ENCODE data around the gene RCAN3.

RCAN3 gene

DNA sequence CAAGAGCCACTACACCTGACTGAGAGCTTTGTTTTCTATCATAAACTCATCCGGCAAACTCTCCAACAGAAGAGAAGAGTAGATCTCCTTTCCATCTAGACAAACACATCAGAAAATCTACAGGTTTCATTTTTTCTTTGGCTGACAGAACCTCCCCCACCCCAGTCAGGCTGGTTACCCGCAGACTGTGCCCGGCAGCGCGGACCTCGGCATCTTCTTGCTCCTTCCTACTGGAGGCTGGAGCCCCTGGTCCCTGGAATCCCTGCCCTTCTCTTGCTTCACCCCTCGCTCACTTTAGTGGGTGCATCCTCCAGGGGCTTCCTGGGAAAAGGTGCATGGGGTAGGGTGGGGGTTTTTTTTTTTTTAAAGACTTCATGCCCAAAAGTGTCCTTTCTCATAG, 76.2 kb downstream of the RCAN3 start:
- ATAC-seq, result no peak
- TF ChIP-seq ISL1 (CRISPR knock-in tag; IDR thresholded peaks at IDR 0.05) (no peak), PPARA (CRISPR knock-in tag; IDR thresholded peaks at IDR 0.05; ENCODE audit: borderline replicate concordance) (no peak), ZNF8 (CRISPR knock-in tag; IDR thresholded peaks at IDR 0.05) (no peak), BACH2 (CRISPR knock-in tag; IDR thresholded peaks at IDR 0.05; ENCODE audit: borderline replicate concordance) (no peak), TOX (CRISPR knock-in tag; IDR thresholded peaks at IDR 0.05; ENCODE audit: borderline replicate concordance) (no peak), RARB (CRISPR knock-in tag; IDR thresholded peaks at IDR 0.05) (no peak), ZNF565 (CRISPR knock-in tag; conservative IDR thresholded peaks at IDR 0.05; ENCODE audit: low read depth) (no peak), SNAI2 (CRISPR knock-in tag; IDR thresholded peaks at IDR 0.05) (no peak), GLIS3 (CRISPR knock-in tag; IDR thresholded peaks at IDR 0.05) (no peak), ESRRG (CRISPR knock-in tag; IDR thresholded peaks at IDR 0.05) (no peak)
- TF ChIP-seq, protein P1, sequence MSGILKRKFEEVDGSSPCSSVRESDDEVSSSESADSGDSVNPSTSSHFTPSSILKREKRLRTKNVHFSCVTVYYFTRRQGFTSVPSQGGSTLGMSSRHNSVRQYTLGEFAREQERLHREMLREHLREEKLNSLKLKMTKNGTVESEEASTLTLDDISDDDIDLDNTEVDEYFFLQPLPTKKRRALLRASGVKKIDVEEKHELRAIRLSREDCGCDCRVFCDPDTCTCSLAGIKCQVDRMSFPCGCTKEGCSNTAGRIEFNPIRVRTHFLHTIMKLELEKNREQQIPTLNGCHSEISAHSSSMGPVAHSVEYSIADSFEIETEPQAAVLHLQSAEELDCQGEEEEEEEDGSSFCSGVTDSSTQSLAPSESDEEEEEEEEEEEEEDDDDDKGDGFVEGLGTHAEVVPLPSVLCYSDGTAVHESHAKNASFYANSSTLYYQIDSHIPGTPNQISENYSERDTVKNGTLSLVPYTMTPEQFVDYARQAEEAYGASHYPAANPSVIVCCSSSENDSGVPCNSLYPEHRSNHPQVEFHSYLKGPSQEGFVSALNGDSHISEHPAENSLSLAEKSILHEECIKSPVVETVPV (CRISPR knock-in tag; IDR thresholded peaks at IDR 0.05), result no peak
- TF ChIP-seq, protein P2, sequence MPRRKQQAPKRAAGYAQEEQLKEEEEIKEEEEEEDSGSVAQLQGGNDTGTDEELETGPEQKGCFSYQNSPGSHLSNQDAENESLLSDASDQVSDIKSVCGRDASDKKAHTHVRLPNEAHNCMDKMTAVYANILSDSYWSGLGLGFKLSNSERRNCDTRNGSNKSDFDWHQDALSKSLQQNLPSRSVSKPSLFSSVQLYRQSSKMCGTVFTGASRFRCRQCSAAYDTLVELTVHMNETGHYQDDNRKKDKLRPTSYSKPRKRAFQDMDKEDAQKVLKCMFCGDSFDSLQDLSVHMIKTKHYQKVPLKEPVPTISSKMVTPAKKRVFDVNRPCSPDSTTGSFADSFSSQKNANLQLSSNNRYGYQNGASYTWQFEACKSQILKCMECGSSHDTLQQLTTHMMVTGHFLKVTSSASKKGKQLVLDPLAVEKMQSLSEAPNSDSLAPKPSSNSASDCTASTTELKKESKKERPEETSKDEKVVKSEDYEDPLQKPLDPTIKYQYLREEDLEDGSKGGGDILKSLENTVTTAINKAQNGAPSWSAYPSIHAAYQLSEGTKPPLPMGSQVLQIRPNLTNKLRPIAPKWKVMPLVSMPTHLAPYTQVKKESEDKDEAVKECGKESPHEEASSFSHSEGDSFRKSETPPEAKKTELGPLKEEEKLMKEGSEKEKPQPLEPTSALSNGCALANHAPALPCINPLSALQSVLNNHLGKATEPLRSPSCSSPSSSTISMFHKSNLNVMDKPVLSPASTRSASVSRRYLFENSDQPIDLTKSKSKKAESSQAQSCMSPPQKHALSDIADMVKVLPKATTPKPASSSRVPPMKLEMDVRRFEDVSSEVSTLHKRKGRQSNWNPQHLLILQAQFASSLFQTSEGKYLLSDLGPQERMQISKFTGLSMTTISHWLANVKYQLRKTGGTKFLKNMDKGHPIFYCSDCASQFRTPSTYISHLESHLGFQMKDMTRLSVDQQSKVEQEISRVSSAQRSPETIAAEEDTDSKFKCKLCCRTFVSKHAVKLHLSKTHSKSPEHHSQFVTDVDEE (CRISPR knock-in tag; IDR thresholded peaks at IDR 0.05), result no peak

DNA sequence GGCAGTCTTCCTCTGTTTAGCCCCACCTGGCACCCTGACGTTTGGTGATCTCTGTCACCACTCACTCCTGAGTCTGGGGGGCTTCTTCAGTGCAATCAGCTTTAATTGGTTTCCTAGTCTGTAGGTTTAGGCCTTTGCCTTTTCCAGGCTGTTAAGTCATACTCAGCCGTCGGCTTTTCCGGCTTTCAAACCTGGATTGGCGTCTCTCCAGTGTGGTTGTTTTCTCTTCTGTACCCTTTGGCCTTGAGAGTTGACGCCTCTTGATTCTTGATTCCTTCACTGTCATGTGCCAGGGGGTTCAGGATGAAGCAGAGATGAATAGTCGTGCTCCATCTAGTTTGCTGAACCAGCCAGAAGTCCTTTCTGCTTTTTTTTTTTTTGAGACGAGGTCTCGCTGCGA, 78.1 kb downstream of the RCAN3 start:
- TF ChIP-seq, protein P3, sequence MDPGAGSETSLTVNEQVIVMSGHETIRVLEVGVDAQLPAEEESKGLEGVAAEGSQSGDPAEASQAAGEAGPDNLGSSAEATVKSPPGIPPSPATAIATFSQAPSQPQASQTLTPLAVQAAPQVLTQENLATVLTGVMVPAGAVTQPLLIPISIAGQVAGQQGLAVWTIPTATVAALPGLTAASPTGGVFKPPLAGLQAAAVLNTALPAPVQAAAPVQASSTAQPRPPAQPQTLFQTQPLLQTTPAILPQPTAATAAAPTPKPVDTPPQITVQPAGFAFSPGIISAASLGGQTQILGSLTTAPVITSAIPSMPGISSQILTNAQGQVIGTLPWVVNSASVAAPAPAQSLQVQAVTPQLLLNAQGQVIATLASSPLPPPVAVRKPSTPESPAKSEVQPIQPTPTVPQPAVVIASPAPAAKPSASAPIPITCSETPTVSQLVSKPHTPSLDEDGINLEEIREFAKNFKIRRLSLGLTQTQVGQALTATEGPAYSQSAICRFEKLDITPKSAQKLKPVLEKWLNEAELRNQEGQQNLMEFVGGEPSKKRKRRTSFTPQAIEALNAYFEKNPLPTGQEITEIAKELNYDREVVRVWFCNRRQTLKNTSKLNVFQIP (CRISPR knock-in tag; IDR thresholded peaks at IDR 0.05; ENCODE audit: borderline replicate concordance, low read depth), result no peak
- TF ChIP-seq TCF4 (CRISPR knock-in tag; IDR thresholded peaks at IDR 0.05; ENCODE audit: borderline replicate concordance) (no peak), SNAI2 (CRISPR knock-in tag; IDR thresholded peaks at IDR 0.05) (no peak), TOX (CRISPR knock-in tag; IDR thresholded peaks at IDR 0.05; ENCODE audit: borderline replicate concordance) (no peak), CSDC2 (CRISPR knock-in tag; IDR thresholded peaks at IDR 0.05) (no peak), ARNTL (CRISPR knock-in tag; IDR thresholded peaks at IDR 0.05; ENCODE audit: borderline replicate concordance, low read depth) (no peak), ISL1 (CRISPR knock-in tag; IDR thresholded peaks at IDR 0.05) (no peak), PPARA (CRISPR knock-in tag; IDR thresholded peaks at IDR 0.05; ENCODE audit: borderline replicate concordance) (no peak), ZFP30 (CRISPR knock-in tag; IDR thresholded peaks at IDR 0.05) (no peak), ZFP3 (CRISPR knock-in tag; IDR thresholded peaks at IDR 0.05) (no peak), OSR1 (CRISPR knock-in tag; IDR thresholded peaks at IDR 0.05) (no peak), BACH2 (CRISPR knock-in tag; IDR thresholded peaks at IDR 0.05; ENCODE audit: borderline replicate concordance) (no peak), ZNF8 (CRISPR knock-in tag; IDR thresholded peaks at IDR 0.05) (no peak), GLIS3 (CRISPR knock-in tag; IDR thresholded peaks at IDR 0.05) (no peak), ZNF565 (CRISPR knock-in tag; conservative IDR thresholded peaks at IDR 0.05; ENCODE audit: low read depth) (no peak), ZNF70 (CRISPR knock-in tag; IDR thresholded peaks at IDR 0.05) (no peak), ESRRG (CRISPR knock-in tag; IDR thresholded peaks at IDR 0.05) (no peak)
- TF ChIP-seq, protein P4, sequence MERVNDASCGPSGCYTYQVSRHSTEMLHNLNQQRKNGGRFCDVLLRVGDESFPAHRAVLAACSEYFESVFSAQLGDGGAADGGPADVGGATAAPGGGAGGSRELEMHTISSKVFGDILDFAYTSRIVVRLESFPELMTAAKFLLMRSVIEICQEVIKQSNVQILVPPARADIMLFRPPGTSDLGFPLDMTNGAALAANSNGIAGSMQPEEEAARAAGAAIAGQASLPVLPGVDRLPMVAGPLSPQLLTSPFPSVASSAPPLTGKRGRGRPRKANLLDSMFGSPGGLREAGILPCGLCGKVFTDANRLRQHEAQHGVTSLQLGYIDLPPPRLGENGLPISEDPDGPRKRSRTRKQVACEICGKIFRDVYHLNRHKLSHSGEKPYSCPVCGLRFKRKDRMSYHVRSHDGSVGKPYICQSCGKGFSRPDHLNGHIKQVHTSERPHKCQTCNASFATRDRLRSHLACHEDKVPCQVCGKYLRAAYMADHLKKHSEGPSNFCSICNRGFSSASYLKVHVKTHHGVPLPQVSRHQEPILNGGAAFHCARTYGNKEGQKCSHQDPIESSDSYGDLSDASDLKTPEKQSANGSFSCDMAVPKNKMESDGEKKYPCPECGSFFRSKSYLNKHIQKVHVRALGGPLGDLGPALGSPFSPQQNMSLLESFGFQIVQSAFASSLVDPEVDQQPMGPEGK (CRISPR knock-in tag; IDR thresholded peaks at IDR 0.05; ENCODE audit: borderline replicate concordance), result no peak
- TF ChIP-seq, protein P2 (CRISPR knock-in tag; IDR thresholded peaks at IDR 0.05), result no peak
- TF ChIP-seq, protein P5, sequence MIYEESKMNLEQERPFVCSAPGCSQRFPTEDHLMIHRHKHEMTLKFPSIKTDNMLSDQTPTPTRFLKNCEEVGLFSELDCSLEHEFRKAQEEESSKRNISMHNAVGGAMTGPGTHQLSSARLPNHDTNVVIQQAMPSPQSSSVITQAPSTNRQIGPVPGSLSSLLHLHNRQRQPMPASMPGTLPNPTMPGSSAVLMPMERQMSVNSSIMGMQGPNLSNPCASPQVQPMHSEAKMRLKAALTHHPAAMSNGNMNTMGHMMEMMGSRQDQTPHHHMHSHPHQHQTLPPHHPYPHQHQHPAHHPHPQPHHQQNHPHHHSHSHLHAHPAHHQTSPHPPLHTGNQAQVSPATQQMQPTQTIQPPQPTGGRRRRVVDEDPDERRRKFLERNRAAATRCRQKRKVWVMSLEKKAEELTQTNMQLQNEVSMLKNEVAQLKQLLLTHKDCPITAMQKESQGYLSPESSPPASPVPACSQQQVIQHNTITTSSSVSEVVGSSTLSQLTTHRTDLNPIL (CRISPR knock-in tag; IDR thresholded peaks at IDR 0.05; ENCODE audit: low read depth), result no peak
- ATAC-seq, result no peak
